ENCODE results near the gene NNT. TPM values are rescaled to one million over a fixed set of nuclear protein-coding genes. Genes with fewer than 3 reads are reported as not detected.

The NNT gene
- total and polyA plus RNA-seq, 11 donors, result 53.8 to 631 (median 362) TPM

- peak overlapping the region in 2 of 12 donors; percentile 6 to 60 for H3K27ac ChIP-seq
- H3K36me3 ChIP-seq, result peaks cover 0 to 39% (median 24%) of the 10 kb centered on the region in 9 donors
- intact Hi-C loops (cut with DNase I), result no loop called here
- H3K4me3 ChIP-seq, result no peak overlapping the region
- peak in 2 of 4 donors; percentile 29 to 30 for ATAC-seq
- no peak for TF ChIP-seq CTCF (IDR thresholded peaks at IDR 0.05)
- no peak for TF ChIP-seq POLR2A (IDR thresholded peaks at IDR 0.05)
- no peaks in the 10 kb centered on the region for H3K27me3 ChIP-seq
- H3K4me1 ChIP-seq, result peaks cover 0 to 38% (median 15%) of the 10 kb centered on the region in 12 donors
- DNase-seq, result no peak
- no peaks in the 10 kb centered on the region for H3K9me3 ChIP-seq
These were observed 82.4 kb downstream of the NNT start for GRCh38 chr5:43685252-43685950.

- H3K4me3 ChIP-seq, result no peak overlapping the region
- H3K9me3 ChIP-seq, result no peaks in the 10 kb centered on the region
- no peak for ATAC-seq
- TF ChIP-seq POLR2A (IDR thresholded peaks at IDR 0.05), result no peak
- TF ChIP-seq CTCF (IDR thresholded peaks at IDR 0.05), result no peak
- peaks cover 0 to 36% (median 15%) of the 10 kb centered on the region in 12 donors for H3K4me1 ChIP-seq
- H3K27me3 ChIP-seq, result no peaks in the 10 kb centered on the region
- peaks cover 0 to 25% (median 9%) of the 10 kb centered on the region in 9 donors for H3K36me3 ChIP-seq
- 91 to 94% (median 93%) methylated on average over 3 of the region's 3 CpGs for WGBS, 4 donors
- DNase-seq, result no peak
- no peak overlapping the region for H3K27ac ChIP-seq
- intact Hi-C loops (cut with DNase I), result no loop called here
These were observed 84.3 kb downstream of the NNT start for GRCh38 chr5:43687275-43687674.

GRCh38 chr5:43691275-43691674 is 88.3 kb downstream of the NNT start:
- no peak for ATAC-seq
- Histone ChIP-seq H3K27ac (no peak overlapping the region), H3K4me1 (peaks cover 0 to 15% (median 0%) of the 10 kb centered on the region in 12 donors), H3K27me3 (no peaks in the 10 kb centered on the region), H3K4me3 (no peak overlapping the region), H3K9me3 (no peaks in the 10 kb centered on the region), H3K36me3 (peaks cover 0 to 20% (median 0%) of the 10 kb centered on the region in 9 donors)
- WGBS, 4 donors, result 92 to 95% (median 93%) methylated on average over 4 of the region's 4 CpGs
- no peak for TF ChIP-seq POLR2A (IDR thresholded peaks at IDR 0.05)
- TF ChIP-seq CTCF (IDR thresholded peaks at IDR 0.05), result no peak
- no peak for DNase-seq
- intact Hi-C loops (cut with DNase I), result no loop called here

- H3K4me1 ChIP-seq, result peaks cover 0 to 10% (median 0%) of the 10 kb centered on the region in 12 donors
- intact Hi-C loops (cut with DNase I), result no loop called here
- ATAC-seq, result no peak
- DNase-seq, result no peak
- WGBS, 4 donors, result 87 to 89% (median 88%) methylated on average over 1 of the region's 1 CpG
- no peaks in the 10 kb centered on the region for H3K27me3 ChIP-seq
- H3K9me3 ChIP-seq, result no peaks in the 10 kb centered on the region
- H3K4me3 ChIP-seq, result no peak overlapping the region
- H3K27ac ChIP-seq, result no peak overlapping the region
- peaks cover 0 to 22% (median 0%) of the 10 kb centered on the region in 9 donors for H3K36me3 ChIP-seq
- TF ChIP-seq CTCF (IDR thresholded peaks at IDR 0.05), result no peak
- no peak for TF ChIP-seq POLR2A (IDR thresholded peaks at IDR 0.05)
These were observed 88.9 kb downstream of the NNT start for GRCh38 chr5:43691893-43692292.

All from heart left ventricle (tissue), 16 donors.